ENCODE results near the gene KIF3A. TPM values are rescaled to one million over a fixed set of nuclear protein-coding genes. Genes with fewer than 3 reads are reported as not detected.

The KIF3A gene
- total RNA-seq, 4 donors from 2014 or later, result 2.2 to 7.6 (median 4.6) TPM

DNA sequence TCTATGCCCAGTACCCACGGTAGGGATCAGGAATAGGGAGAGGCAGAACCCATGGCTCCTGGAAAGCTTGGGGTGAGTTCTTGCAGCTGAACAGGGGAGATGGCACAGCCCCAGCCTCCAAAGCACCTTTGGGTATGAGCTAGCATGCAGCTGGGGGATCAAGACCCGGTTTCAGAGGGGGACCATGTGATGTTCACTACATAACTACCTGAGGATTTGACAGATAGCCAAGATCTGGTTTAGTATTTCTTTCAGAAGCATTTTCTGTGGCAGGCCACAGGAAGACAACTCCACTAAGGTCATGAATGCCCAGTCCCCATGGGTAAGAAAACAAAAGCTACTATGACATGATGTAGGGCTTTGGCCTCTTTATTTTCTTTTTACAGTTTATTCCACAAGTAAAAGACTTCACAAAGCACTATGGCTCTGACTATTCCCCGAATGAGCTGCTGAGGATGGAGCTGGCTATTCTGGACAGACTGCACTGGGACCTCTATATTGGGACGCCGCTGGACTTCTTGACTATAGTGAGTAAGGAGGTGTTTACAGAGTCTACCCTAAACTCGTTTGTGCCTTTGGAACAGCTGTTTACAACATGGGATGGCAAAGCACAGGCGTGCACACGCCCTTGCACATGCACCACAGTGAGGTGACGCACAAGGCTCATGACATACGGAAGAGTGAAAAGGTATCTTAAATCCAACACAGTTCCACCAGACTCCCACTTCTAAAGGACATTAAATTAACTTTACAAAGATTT, 13.3 kb upstream of the KIF3A start:
- 76 to 80% methylated on average over 9 to 10 of the region's 10 CpGs for WGBS, 2 donors
- peaks cover 0 to 27% (median 0%) of the 10 kb centered on the region in 4 donors for H3K27me3 ChIP-seq
- no peak for DNase-seq
- no peak overlapping the region for H3K27ac ChIP-seq
- TF ChIP-seq POLR2A (IDR thresholded peaks at IDR 0.05) (no peak), CTCF (IDR thresholded peaks at IDR 0.05) (no peak)
- peaks cover 0 to 19% (median 9%) of the 10 kb centered on the region in 3 donors for H3K4me1 ChIP-seq
- no peaks in the 10 kb centered on the region for H3K9me3 ChIP-seq
- no peaks in the 10 kb centered on the region for H3K36me3 ChIP-seq
- H3K4me3 ChIP-seq, result no peak overlapping the region
- intact Hi-C loops (cut with DNase I), result no loop called here

DNA sequence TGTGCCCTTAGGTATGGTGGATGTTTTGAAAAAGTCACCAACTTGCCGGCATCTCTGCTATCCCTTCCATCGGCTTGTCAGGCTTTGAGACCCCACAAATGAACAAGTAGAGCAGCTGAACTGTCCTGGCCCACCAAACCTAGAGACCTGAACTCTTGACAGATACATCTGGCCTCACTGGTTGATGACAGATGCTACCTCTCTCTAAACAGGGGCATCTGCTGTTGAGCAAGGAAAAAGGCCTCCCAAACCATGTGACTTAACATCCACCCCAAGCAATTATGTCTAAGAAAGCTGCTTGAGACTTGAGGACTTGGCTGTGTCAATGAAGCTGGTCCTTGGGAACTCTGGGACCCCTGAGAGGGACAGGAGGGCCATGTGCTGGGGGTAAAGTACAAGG, 12.2 kb upstream of the KIF3A start:
- Histone ChIP-seq H3K4me1 (peaks cover 0 to 19% (median 9%) of the 10 kb centered on the region in 3 donors), H3K27me3 (peaks cover 0 to 38% (median 0%) of the 10 kb centered on the region in 4 donors), H3K4me3 (no peak overlapping the region), H3K9me3 (no peaks in the 10 kb centered on the region), H3K27ac (no peak overlapping the region), H3K36me3 (no peaks in the 10 kb centered on the region)
- no peak for DNase-seq
- WGBS, 2 donors, result 92% methylated on average over 2 of the region's 2 CpGs; no CpG with 5 or more reads in 1 of the 2 donors
- intact Hi-C loops (cut with DNase I), result no loop called here
- no peak for TF ChIP-seq POLR2A (IDR thresholded peaks at IDR 0.05)
- no peak for TF ChIP-seq CTCF (IDR thresholded peaks at IDR 0.05)

- WGBS, 2 donors, result 79 to 83% methylated on average over 8 to 10 of the region's 10 CpGs
These were observed 11.2 kb upstream of the KIF3A start for GRCh38 chr5:132748522-132749000.

DNA sequence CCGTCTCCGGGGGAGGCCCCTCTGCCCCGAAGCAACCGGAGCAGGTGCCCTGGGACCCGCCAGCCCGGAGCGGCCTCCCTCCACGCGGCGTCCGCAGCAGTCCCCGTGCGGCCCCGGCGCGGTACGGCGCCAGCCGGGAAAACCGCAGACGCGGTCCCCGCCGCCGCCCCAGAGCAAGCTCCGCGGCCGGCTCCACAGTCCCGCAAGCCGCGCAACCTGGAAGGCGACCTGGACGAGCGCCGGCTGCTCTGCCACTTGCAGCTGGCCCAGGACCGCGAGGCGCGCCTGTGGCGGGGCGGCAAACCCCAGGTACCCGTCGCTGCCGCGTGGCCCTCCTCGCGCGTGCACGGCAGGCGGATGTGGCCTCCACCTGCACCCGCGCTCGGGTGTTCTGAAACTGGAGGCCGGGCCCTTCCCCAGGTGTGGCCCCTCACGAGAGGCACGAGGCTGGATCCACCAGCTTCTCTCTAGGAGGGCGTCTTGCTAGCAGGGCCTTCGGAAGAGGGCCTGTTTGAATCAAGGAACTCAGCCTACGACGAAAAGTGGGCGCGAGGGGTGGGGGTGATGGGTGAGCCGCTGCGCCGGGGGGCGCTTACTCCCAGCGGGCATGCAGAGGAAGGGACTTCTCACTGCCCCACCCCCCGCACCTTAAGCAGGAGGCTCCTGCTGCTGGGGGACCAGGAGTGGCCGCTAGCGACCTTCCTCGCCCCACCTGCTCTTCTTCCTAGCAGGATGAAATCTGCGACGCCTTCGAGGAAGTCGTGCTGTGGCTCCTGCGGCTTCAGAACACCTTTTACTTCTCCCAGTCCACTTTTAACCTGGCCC, 10.5 kb upstream of the KIF3A start:
- DNase-seq, result no peak
- TF ChIP-seq POLR2A (IDR thresholded peaks at IDR 0.05), result no peak
- TF ChIP-seq CTCF (IDR thresholded peaks at IDR 0.05), result no peak
- Histone ChIP-seq H3K9me3 (no peaks in the 10 kb centered on the region), H3K4me1 (peaks cover 0 to 19% (median 9%) of the 10 kb centered on the region in 3 donors), H3K27ac (peak overlapping the region in 2 of 4 donors; percentile 1 to 26), H3K27me3 (peaks cover 0 to 49% (median 0%) of the 10 kb centered on the region in 4 donors), H3K4me3 (peak overlapping the region; percentile 33 to 69 (median 48)), H3K36me3 (no peaks in the 10 kb centered on the region)
- intact Hi-C loops (cut with DNase I), result no loop called here
- WGBS, 2 donors, result 90 to 95% methylated on average over 17 of the region's 76 CpGs

More at GRCh38 chr5:132748522-132749000, 11.2 kb upstream of the KIF3A start:
- no peaks in the 10 kb centered on the region for H3K9me3 ChIP-seq
- TF ChIP-seq POLR2A (IDR thresholded peaks at IDR 0.05), result no peak
- H3K27ac ChIP-seq, result no peak overlapping the region
- no peak overlapping the region for H3K4me3 ChIP-seq
- intact Hi-C loops (cut with DNase I), result no loop called here
- no peak for DNase-seq
- peaks cover 0 to 19% (median 9%) of the 10 kb centered on the region in 3 donors for H3K4me1 ChIP-seq
- H3K27me3 ChIP-seq, result peaks cover 0 to 42% (median 0%) of the 10 kb centered on the region in 4 donors
- H3K36me3 ChIP-seq, result no peaks in the 10 kb centered on the region

DNA sequence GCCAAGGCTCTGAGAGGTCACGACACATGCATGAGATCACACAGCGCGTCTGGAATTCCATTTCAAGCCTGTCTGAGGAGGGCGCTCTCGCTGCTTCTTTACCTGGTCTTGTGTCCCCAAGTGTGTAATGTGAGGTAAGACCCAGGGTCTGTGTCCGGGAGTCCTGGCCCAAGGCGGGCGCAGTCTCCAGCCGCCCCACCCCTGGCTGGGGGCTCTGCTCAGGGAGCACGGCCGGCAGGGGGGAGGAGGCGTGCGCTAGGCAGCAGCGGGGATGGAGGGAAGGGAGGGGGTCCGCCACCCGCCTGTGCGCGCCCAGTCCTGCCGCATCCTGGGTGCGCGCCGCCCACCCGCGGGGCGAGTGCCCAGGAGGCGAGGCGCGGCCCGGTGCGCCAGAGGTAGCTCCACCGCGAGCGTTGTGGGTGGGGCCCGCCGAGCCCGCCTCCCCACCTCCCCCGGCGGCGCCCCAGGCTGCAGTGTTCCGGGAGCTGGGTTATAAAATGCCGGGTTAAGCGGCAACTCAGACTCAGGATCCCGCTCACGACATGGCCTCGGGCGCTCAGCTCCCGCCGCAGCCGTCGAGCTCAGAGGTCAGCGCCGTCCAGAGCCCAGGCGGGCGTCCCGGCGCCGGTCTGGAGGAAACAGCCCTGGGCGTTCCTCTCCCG, 9.7 kb upstream of the KIF3A start, which contains the start of gene CCNI2:
Gene CCNI2 (plus strand): TSS at position 473 of the 662 bp plus-strand sequence. CDS start 70 bp downstream, at position 543.
- no peak for DNase-seq
- TF ChIP-seq POLR2A (IDR thresholded peaks at IDR 0.05) (no peak), CTCF (IDR thresholded peaks at IDR 0.05) (peak in 3 of 6 experiments; percentile 6 to 21 (median 12))
- H3K36me3 ChIP-seq, result no peaks in the 10 kb centered on the region
- H3K9me3 ChIP-seq, result no peaks in the 10 kb centered on the region
- H3K27me3 ChIP-seq, result peaks cover 0 to 57% (median 0%) of the 10 kb centered on the region in 4 donors
- H3K4me1 ChIP-seq, result peaks cover 0 to 19% (median 9%) of the 10 kb centered on the region in 3 donors
- H3K4me3 ChIP-seq, result peak within 1 kb of the TSS; percentile 33 to 69 (median 48)
- 6 to 14% methylated on average over 5 to 17 of the region's 59 CpGs for WGBS, 2 donors
- intact Hi-C loops (cut with DNase I), result no loop called here
- H3K27ac ChIP-seq, result peak within 1 kb of the TSS in 2 of 4 donors; percentile 1 to 26

Measured in esophagus squamous epithelium (tissue), 5 donors.